Natural killer cell (primary cell): ENCODE data around the gene PDILT. TPM values are rescaled to one million over a fixed set of nuclear protein-coding genes. Genes with fewer than 3 reads are reported as not detected.
A peak's percentile ranks its signal among the peaks of the same experiment; 100 is the strongest.

ENCODE experiments used
- ATAC-seq, 3 donors: fragments of 150-1000 bp in 2 of 3; fragments of 200-7000 bp in 1 of 3; cut with Tn5 transposase; 1 replicate in 1 of 3; 2 replicates in 2 of 3; pipeline ENCODE4 v1.10.0; 2021; ENCODE audit warnings: mild to moderate bottlenecking in 2 of 3, moderate library complexity in 2 of 3
- DNase-seq, 2 donors: peaks; one replicate each; pipeline versions ENCODE4 v3.0.0 to v3.0.0-alpha.2; 2013 to 2021; ENCODE audit warnings: mixed read lengths in 1 of 2
- H3K27ac ChIP-seq: one replicate; pipeline ENCODE4 v1.5.1; 2013; ENCODE audit warnings: mild to moderate bottlenecking, low read length
- H3K27me3 ChIP-seq: one replicate; pipeline ENCODE4 v1.6.1; 2013; ENCODE audit warnings: low read length; ENCODE audit not compliant: control insufficient read depth, insufficient read depth
- H3K36me3 ChIP-seq: one replicate; pipeline ENCODE4 v1.6.1; 2013; ENCODE audit warnings: low read length; ENCODE audit not compliant: control insufficient read depth, insufficient read depth
- H3K4me1 ChIP-seq: one replicate; pipeline ENCODE4 v1.6.1; 2013; ENCODE audit warnings: low read length; ENCODE audit not compliant: control insufficient read depth, insufficient read depth
- H3K4me3 ChIP-seq: one replicate; pipeline ENCODE4 v1.5.1; 2013; ENCODE audit warnings: low read length
- H3K9me3 ChIP-seq: one replicate; pipeline ENCODE4 v1.6.1; 2013; ENCODE audit warnings: low read length; ENCODE audit not compliant: control insufficient read depth, insufficient read depth
- H3K27ac Mint-ChIP-seq, 2 donors: one replicate each; pipeline ENCODE4 v1.8.0; 2022; ENCODE audit warnings: mild to moderate bottlenecking in 2 of 2, mixed read lengths in 2 of 2, moderate library complexity in 1 of 2
- H3K27me3 Mint-ChIP-seq, 2 donors: one replicate each; pipeline ENCODE4 v1.8.0; 2022; ENCODE audit warnings: low read depth in 2 of 2, mixed read lengths in 2 of 2
- H3K36me3 Mint-ChIP-seq: one replicate; pipeline ENCODE4 v1.8.0; 2022; ENCODE audit warnings: mixed read lengths
- H3K4me1 Mint-ChIP-seq, 2 donors: one replicate each; pipeline ENCODE4 v1.8.0; 2022; ENCODE audit warnings: mixed read lengths in 2 of 2
- H3K4me3 Mint-ChIP-seq: one replicate; pipeline ENCODE4 v1.8.0; 2022; ENCODE audit warnings: mild to moderate bottlenecking, moderate library complexity, mixed read lengths
- H3K9me3 Mint-ChIP-seq, 2 donors: one replicate each; pipeline ENCODE4 v1.8.0; 2022; ENCODE audit warnings: mixed read lengths in 2 of 2
- WGBS: methylation state at CpG from one replicate; pipeline ENCODE4 v1.1.7; 2013; ENCODE audit warnings: missing lambda C conversion rate; ENCODE audit not compliant: insufficient coverage; 5-methylcytosine and 5-hydroxymethylcytosine counted together
- intact Hi-C: fragments of 100-400 bp; cut with micrococcal nuclease; formaldehyde crosslinking; loops from one replicate; pipeline ENCODE4 v1.14.2; 2022
- total RNA-seq, 4 donors: library from RNA; stranded (reverse); fragments of 120-200 nt in 1 of 4; gene quantifications; one replicate each; pipeline versions ENCODE4 v1.2.3 to v1.2.4, GENCODE V29; 2013 to 2022
- TF ChIP-seq, protein P1 (sequence below): fragments of 200-600 bp; IDR thresholded peaks from one replicate; pipeline ENCODE4 v1.8.0; 2022; ENCODE audit warnings: antibody characterized with exemption

Gene PDILT
- total RNA-seq, 3 donors from 2014 or later (not counting 1 experiment from before 2014, with no cell fraction given): not detected

DNA sequence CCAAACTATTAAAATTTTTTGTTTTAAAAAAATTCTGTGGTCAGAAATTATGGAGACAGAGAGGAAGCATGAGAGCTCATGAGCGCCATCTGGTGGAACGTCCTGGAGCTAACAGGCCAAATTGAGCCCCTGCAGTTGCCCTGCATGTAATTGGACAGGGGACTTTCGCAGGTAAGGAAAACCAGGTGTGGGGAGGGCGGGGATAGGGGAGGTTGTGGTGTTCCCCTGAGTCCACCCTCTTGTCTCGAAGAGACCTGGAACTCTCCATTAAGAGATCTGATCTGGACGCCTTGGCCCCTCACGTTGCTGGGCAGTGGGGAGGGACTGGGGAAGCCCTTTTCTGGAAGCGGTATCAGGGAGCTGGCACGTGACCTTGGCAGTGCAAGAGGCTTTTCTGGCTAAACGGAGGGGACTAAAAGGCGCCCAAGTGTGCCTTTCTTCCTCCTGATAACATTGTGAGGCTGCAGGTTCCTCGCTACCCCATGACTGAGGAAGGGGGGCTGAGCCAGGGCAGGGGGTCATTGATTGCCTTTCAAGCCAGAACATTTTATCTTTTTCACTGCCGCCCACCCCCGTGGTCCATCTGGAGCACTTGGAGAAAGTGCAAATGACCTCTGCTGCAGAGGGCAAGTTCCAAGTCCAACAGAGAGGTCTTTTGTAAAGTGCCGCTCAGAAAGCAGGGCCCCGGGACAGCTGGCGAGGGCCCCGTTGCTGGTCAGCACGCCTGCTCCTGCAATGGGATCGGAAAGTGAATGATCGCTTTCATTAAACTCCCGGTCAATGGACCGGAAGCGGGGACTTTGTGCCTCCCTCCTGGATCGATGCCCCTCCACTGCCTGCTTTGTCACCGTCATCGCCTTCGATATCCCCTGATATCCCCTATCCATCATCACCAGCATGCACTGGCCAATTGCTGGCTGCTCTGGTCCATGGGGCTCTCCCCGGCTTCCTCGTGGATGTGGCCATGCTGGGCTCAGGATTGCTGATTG is 18.4 kb downstream of the PDILT start:
- no peak overlapping the region for H3K27ac Mint-ChIP-seq
- WGBS: 22% methylated on average over 30 of the region's 30 CpGs
- ATAC-seq: peak in 1 of 3 donors; percentile 70
- no peak overlapping the region for H3K27ac ChIP-seq
- intact Hi-C loops: no loop called here
- H3K27me3 Mint-ChIP-seq: peaks cover 0 to 16% of the 10 kb centered on the region in 2 donors
- TF ChIP-seq, protein P1, sequence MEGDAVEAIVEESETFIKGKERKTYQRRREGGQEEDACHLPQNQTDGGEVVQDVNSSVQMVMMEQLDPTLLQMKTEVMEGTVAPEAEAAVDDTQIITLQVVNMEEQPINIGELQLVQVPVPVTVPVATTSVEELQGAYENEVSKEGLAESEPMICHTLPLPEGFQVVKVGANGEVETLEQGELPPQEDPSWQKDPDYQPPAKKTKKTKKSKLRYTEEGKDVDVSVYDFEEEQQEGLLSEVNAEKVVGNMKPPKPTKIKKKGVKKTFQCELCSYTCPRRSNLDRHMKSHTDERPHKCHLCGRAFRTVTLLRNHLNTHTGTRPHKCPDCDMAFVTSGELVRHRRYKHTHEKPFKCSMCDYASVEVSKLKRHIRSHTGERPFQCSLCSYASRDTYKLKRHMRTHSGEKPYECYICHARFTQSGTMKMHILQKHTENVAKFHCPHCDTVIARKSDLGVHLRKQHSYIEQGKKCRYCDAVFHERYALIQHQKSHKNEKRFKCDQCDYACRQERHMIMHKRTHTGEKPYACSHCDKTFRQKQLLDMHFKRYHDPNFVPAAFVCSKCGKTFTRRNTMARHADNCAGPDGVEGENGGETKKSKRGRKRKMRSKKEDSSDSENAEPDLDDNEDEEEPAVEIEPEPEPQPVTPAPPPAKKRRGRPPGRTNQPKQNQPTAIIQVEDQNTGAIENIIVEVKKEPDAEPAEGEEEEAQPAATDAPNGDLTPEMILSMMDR: peak; percentile 76
- no peaks in the 10 kb centered on the region for H3K9me3 ChIP-seq
- H3K4me3 Mint-ChIP-seq: no peak overlapping the region
- H3K4me3 ChIP-seq: no peak overlapping the region
- no peaks in the 10 kb centered on the region for H3K4me1 ChIP-seq
- H3K36me3 Mint-ChIP-seq: no peaks in the 10 kb centered on the region
- peak; percentile 26 to 70 for DNase-seq
- H3K36me3 ChIP-seq: no peaks in the 10 kb centered on the region
- no peaks in the 10 kb centered on the region for H3K4me1 Mint-ChIP-seq
- no peaks in the 10 kb centered on the region for H3K27me3 ChIP-seq
- no peaks in the 10 kb centered on the region for H3K9me3 Mint-ChIP-seq

DNA sequence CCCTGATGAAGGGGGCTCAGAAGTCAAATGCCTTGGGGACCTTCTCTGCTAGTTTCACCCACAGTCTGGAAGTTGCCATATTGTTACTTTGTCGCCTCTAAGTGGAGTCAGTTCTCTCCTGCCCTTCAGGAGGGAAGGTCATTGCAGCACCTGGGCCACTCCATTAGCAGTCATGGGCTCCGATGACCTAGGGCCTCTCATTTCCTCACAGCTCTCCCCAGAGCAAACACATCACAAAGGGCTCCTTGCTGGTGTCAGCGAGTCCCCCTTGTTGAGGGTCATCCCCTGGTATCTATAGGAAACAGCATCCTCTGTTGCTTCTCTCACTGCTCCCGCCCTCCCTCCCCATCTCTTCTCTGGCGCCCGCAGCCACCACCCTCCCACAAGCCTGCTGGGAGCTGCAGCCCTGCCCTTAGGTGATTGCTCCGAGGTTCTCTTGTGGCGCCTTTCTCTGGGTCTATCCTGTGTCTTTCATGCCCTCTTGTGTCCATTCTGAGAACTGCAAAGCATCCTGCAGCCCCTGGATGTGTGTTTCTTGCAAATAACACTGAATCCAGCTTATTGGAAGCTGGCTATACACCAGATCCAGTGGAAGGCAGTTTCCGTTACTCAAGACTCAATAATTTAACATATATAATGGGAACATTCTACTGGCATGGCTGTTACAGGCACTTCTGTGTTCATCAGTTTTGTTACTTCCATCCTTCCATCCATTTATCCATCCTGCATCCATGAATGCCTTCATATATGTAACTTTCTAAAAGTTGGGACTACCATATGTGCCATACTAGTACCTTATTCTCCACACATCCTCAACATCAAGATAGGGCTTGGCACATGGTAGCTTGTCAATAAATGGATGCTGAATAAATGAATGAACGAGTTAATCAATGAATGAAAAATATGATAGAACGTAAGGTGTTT is 21.2 kb downstream of the PDILT start:
- Mint-ChIP-seq H3K27ac (no peak overlapping the region), H3K4me3 (no peak overlapping the region), H3K9me3 (no peaks in the 10 kb centered on the region), H3K27me3 (peaks cover 3 to 16% of the 10 kb centered on the region in 2 donors), H3K36me3 (no peaks in the 10 kb centered on the region), H3K4me1 (no peaks in the 10 kb centered on the region)
- Histone ChIP-seq H3K36me3 (no peaks in the 10 kb centered on the region), H3K4me3 (no peak overlapping the region), H3K9me3 (no peaks in the 10 kb centered on the region), H3K27me3 (no peaks in the 10 kb centered on the region), H3K27ac (no peak overlapping the region), H3K4me1 (no peaks in the 10 kb centered on the region)
- DNase-seq: peak in 1 of 2 donors; percentile 64
- intact Hi-C loops: loop anchor here (5.0 kb wide), 1 partner anchor 476 kb away; no protein-coding TSS in a partner anchor
- 33% methylated on average over 10 of the region's 11 CpGs for WGBS
- ATAC-seq: peak; percentile 34 to 76 (median 51)
- TF ChIP-seq, protein P1: peak; percentile 56

DNA sequence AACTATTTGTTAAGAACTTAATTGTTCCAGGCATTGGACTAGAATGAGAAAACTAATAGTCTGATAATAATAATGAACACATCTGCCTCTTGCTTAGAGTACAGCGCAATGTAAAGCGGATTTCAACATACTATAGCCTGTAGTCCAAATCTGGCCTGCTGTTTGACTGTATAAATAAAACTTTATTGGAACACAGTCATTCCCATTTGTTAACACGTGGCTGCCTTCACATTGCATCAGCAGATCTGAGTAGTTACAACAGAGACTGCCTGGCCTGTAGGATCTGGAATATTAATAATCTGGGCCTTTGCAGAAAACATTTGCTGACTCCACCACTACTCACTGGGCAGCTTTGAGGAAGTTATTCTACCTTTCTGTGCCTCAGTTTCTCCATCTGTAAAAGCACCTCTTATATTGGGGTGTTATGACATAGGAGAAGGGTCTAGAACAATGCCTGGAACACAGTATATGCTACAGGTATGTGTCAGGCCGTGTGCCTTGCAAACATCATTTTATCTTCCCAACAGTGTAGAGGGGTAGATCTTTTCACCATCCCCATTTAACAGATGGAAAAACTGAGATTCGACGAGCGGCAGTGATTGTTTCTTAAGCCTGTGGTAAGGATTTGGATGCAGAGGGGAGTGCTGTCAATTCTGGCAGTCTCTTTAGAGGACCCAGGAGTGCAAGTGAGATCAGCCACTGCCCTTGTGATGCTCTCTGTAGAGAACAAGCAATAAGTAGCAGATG is 22.2 kb downstream of the PDILT start:
- Histone ChIP-seq H3K27me3 (no peaks in the 10 kb centered on the region), H3K27ac (no peak overlapping the region), H3K9me3 (no peaks in the 10 kb centered on the region), H3K4me3 (no peak overlapping the region), H3K36me3 (no peaks in the 10 kb centered on the region), H3K4me1 (no peaks in the 10 kb centered on the region)
- H3K4me1 Mint-ChIP-seq: no peaks in the 10 kb centered on the region
- ATAC-seq (no peak), DNase-seq (no peak)
- H3K36me3 Mint-ChIP-seq: no peaks in the 10 kb centered on the region
- H3K9me3 Mint-ChIP-seq: no peaks in the 10 kb centered on the region
- peaks cover 4 to 9% of the 10 kb centered on the region in 2 donors for H3K27me3 Mint-ChIP-seq
- intact Hi-C loops: loop anchor here (5.0 kb wide), 1 partner anchor 475 kb away; no protein-coding TSS in a partner anchor
- 87% methylated on average over 4 of the region's 7 CpGs for WGBS
- TF ChIP-seq, protein P1: no peak
- no peak overlapping the region for H3K27ac Mint-ChIP-seq
- H3K4me3 Mint-ChIP-seq: no peak overlapping the region
